H1 (cell line): ENCODE measurements around the gene MAN1C1. TPM values are rescaled to one million over a fixed set of nuclear protein-coding genes. Genes with fewer than 3 reads are reported as not detected.

Experiments used
- CTCF ChIP-seq, 3 experiments: IDR thresholded peaks; 1 replicate in 2 of 3; 2 replicates in 1 of 3; pipeline versions ENCODE4 v1.5.1 to v1.6.1; 2011; ENCODE audit warnings: low read length in 3 of 3, mild to moderate bottlenecking in 3 of 3, inconsistent platforms in 2 of 3, low read depth in 1 of 3, moderate library complexity in 1 of 3; ENCODE audit not compliant: insufficient read depth in 1 of 3; ENCODE audit errors: control extremely low read depth in 1 of 3
- FOSL1 ChIP-seq: IDR thresholded peaks from 2 replicates; pipeline ENCODE4 v1.6.1; 2011; ENCODE audit warnings: mild to moderate bottlenecking, low read depth, low read length, moderate library complexity; ENCODE audit not compliant: insufficient read depth
- YY1 ChIP-seq: IDR thresholded peaks from 2 replicates; pipeline ENCODE4 v1.6.1; 2011; ENCODE audit warnings: low read depth, mild to moderate bottlenecking, low read length
- polyA plus RNA-seq, 7 experiments: library from polyadenylated mRNA; depleted of rRNA in 3 of 7; stranded (reverse) in 5 of 7; unstranded in 2 of 7; fragments of >200 nt in 5 of 7; fragments of 200-250 nt in 2 of 7; gene quantifications; 1 replicate in 5 of 7; 2 replicates in 1 of 7; 4 replicates in 1 of 7; pipeline versions ENCODE4 v1.2.1 to v1.2.3, GENCODE V29; 2011 to 2013; ENCODE audit warnings: missing spikeins in 2 of 7, mixed read lengths in 2 of 7
- total RNA-seq: library from RNA; stranded (reverse); fragmentation: NEBNext Ultra II Directional; extraction: Animal tissue kit (Norgen Biotek cat#: 25700); gene quantifications from 2 replicates; pipeline ENCODE4 v1.2.1, GENCODE V29; 2021

Gene MAN1C1
- total and polyA plus RNA-seq, 2 of the 8 experiments (the other 6 are each of a cell fraction or from before 2014, with no cell fraction given): 7.8 to 15.2 TPM

GRCh38 chr1:25796811-25797458, 180.3 kb downstream of the MAN1C1 start (continued):
- peak; percentile 25; the same call in 1 of the 2 replicates for TF ChIP-seq YY1
- peak; percentile 86 to 89 (median 87) for TF ChIP-seq CTCF (IDR thresholded peaks at IDR 0.05; ENCODE audit: control extremely low read depth in 1 of 3, insufficient read depth in 1 of 3, low read depth in 1 of 3, low read length in 3 of 3)
- TF ChIP-seq FOSL1: no peak
